Neural progenitor cell (in vitro differentiated cells): ENCODE data around the gene SPON1. TPM values are rescaled to one million over a fixed set of nuclear protein-coding genes. Genes with fewer than 3 reads are reported as not detected.

Source experiments
- DNase-seq: peaks from one replicate; pipeline ENCODE4 v3.0.0-alpha.2; 2016; ENCODE audit warnings: low spot score
- H2AFZ ChIP-seq: fragments of 200-600 bp; sonication (generic); replicated peaks from 2 replicates; pipeline ENCODE4 v1.6.1; 2016; ENCODE audit warnings: antibody characterized with exemption
- H3F3A ChIP-seq: fragments of 200-600 bp; sonication (generic); 2 replicates; pipeline ENCODE4 v1.6.1; 2016; ENCODE audit warnings: antibody characterized with exemption, low read depth
- H3K27ac ChIP-seq: fragments of 200-600 bp; sonication (generic); 2 replicates; pipeline ENCODE4 v1.5.1; 2016; ENCODE audit warnings: mild to moderate bottlenecking
- H3K27me3 ChIP-seq: fragments of 200-600 bp; sonication (generic); 2 replicates; pipeline ENCODE4 v1.6.1; 2016; ENCODE audit warnings: mild to moderate bottlenecking, moderate library complexity
- H3K36me3 ChIP-seq: fragments of 200-600 bp; sonication (generic); 2 replicates; pipeline ENCODE4 v1.5.1; 2016
- H3K4me1 ChIP-seq: fragments of 200-600 bp; sonication (generic); 2 replicates; pipeline ENCODE4 v1.6.1; 2016; ENCODE audit warnings: mixed run types
- H3K4me2 ChIP-seq: fragments of 200-600 bp; sonication (generic); 2 replicates; pipeline ENCODE4 v1.6.1; 2016
- H3K4me3 ChIP-seq: fragments of 200-600 bp; sonication (generic); 2 replicates; pipeline ENCODE4 v1.5.1; 2016
- H3K79me2 ChIP-seq: fragments of 200-600 bp; sonication (generic); 2 replicates; pipeline ENCODE4 v1.6.1; 2016; ENCODE audit warnings: low read depth
- H3K9ac ChIP-seq: fragments of 200-600 bp; sonication (generic); 2 replicates; pipeline ENCODE4 v1.6.1; 2016
- H3K9me3 ChIP-seq: fragments of 200-600 bp; sonication (generic); 2 replicates; pipeline ENCODE4 v1.5.1; 2016; ENCODE audit warnings: low read depth
- H4K20me1 ChIP-seq: fragments of 200-600 bp; sonication (generic); 2 replicates; pipeline ENCODE4 v1.6.1; 2016; ENCODE audit warnings: low read depth
- H3K27ac Mint-ChIP-seq: 3 replicates; pipeline ENCODE4 v1.8.0; 2021; ENCODE audit warnings: mixed read lengths
- H3K27me3 Mint-ChIP-seq: 2 replicates; pipeline ENCODE4 v1.8.0; 2022; ENCODE audit warnings: low read depth, mild to moderate bottlenecking, inconsistent platforms, moderate library complexity, mixed read lengths; ENCODE audit not compliant: insufficient read depth
- H3K36me3 Mint-ChIP-seq: 3 replicates; pipeline ENCODE4 v1.8.0; 2021; ENCODE audit warnings: mixed read lengths
- H3K4me1 Mint-ChIP-seq: 3 replicates; pipeline ENCODE4 v1.8.0; 2021; ENCODE audit warnings: mixed read lengths
- H3K4me3 Mint-ChIP-seq: 3 replicates; pipeline ENCODE4 v1.8.0; 2021; ENCODE audit warnings: mild to moderate bottlenecking, moderate library complexity, mixed read lengths
- H3K9me3 Mint-ChIP-seq: 3 replicates; pipeline ENCODE4 v1.8.0; 2020; ENCODE audit warnings: mixed read lengths
- EZH2 ChIP-seq: fragments of 200-600 bp; sonication (generic); IDR thresholded peaks from 2 replicates; pipeline ENCODE4 v1.6.1; 2017; ENCODE audit warnings: antibody characterized with exemption, mild to moderate bottlenecking, moderate library complexity
- EZH2phosphoT487 ChIP-seq: fragments of 200-600 bp; sonication (generic); IDR thresholded peaks from 2 replicates; pipeline ENCODE4 v1.6.1; 2017; ENCODE audit warnings: antibody characterized with exemption
- total RNA-seq: library from RNA; depleted of rRNA; stranded (reverse); fragments of >200 nt; gene quantifications from 2 replicates; pipeline ENCODE4 v1.2.3, GENCODE V29; 2015; ENCODE audit warnings: low replicate concordance
- TF ChIP-seq, protein P1 (sequence below): fragments of 200-600 bp; sonication (generic); IDR thresholded peaks from 2 replicates; pipeline ENCODE4 v1.5.1; 2017; ENCODE audit warnings: antibody characterized with exemption, mild to moderate bottlenecking

SPON1 gene
- total RNA-seq, 1 donor from 2014 or later: 35.4 TPM

DNA sequence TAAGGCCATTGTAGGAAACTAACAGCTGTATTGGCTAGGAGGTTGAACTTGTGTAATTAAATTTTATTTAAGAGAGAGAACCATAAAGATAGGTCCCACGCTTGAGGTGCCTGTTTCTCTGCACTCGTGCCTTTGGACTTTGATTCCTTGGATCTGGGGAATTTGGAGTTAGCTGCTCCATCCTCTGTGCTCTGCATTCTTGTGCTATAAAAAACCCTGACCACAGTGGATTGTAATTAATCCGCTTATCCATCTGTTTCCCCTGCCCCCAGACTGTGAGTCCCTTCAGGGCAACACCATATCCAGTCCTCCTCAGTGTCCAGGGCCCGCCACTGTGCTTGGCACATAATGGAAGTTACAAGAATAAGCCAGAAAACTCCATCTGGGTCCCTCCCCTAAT lies 169.8 kb downstream of the SPON1 start:
- H3K36me3 Mint-ChIP-seq: no peaks in the 10 kb centered on the region
- peaks cover 14% of the 10 kb centered on the region for H3K9me3 Mint-ChIP-seq

DNA sequence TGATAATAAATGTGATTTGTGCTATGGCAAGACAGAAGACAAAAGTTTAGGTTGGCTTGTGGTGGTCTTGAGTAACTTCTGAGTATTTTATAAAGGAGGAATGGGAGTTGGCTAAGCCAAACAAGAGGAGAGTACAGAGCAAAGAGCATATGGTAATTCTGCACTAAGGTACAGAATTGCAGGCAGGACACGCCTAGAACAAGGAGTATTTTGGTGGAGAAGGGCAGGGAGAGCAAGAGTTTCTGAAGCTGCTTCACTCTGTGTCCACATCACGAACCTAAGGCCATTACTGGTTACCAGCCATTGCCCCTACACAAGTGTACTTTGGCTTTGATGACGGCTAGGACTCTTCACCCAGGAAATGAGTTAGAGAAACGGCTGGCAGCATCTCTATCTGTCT lies 170.9 kb downstream of the SPON1 start:
- H3K4me1 Mint-ChIP-seq: no peaks in the 10 kb centered on the region
- H3K9me3 Mint-ChIP-seq: peaks cover 9% of the 10 kb centered on the region
- H3K27ac ChIP-seq: no peak overlapping the region
- no peak overlapping the region for H3K4me2 ChIP-seq
- H4K20me1 ChIP-seq: no peaks in the 10 kb centered on the region
- H3K36me3 Mint-ChIP-seq: no peaks in the 10 kb centered on the region
- no peaks in the 10 kb centered on the region for H3K27me3 ChIP-seq
- H3K4me1 ChIP-seq: no peaks in the 10 kb centered on the region
- H3K79me2 ChIP-seq: no peaks in the 10 kb centered on the region
- no peak for TF ChIP-seq EZH2phosphoT487
- TF ChIP-seq, protein P1, sequence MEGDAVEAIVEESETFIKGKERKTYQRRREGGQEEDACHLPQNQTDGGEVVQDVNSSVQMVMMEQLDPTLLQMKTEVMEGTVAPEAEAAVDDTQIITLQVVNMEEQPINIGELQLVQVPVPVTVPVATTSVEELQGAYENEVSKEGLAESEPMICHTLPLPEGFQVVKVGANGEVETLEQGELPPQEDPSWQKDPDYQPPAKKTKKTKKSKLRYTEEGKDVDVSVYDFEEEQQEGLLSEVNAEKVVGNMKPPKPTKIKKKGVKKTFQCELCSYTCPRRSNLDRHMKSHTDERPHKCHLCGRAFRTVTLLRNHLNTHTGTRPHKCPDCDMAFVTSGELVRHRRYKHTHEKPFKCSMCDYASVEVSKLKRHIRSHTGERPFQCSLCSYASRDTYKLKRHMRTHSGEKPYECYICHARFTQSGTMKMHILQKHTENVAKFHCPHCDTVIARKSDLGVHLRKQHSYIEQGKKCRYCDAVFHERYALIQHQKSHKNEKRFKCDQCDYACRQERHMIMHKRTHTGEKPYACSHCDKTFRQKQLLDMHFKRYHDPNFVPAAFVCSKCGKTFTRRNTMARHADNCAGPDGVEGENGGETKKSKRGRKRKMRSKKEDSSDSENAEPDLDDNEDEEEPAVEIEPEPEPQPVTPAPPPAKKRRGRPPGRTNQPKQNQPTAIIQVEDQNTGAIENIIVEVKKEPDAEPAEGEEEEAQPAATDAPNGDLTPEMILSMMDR: no peak
- TF ChIP-seq EZH2: no peak
- H3K9me3 ChIP-seq: no peaks in the 10 kb centered on the region
- H2AFZ ChIP-seq: no peak overlapping the region
- H3F3A ChIP-seq: no peaks in the 10 kb centered on the region
- no peak overlapping the region for H3K9ac ChIP-seq
- H3K4me3 ChIP-seq: no peak overlapping the region
- peaks cover 2% of the 10 kb centered on the region for H3K27me3 Mint-ChIP-seq
- no peak for DNase-seq
- no peaks in the 10 kb centered on the region for H3K36me3 ChIP-seq
- no peak overlapping the region for H3K4me3 Mint-ChIP-seq
- H3K27ac Mint-ChIP-seq: no peak overlapping the region

More for the DNA sequence above, 169.8 kb downstream of the SPON1 start:
- no peak overlapping the region for H3K27ac Mint-ChIP-seq
- H3K4me1 Mint-ChIP-seq: no peaks in the 10 kb centered on the region
- DNase-seq: no peak
- Histone ChIP-seq H2AFZ (no peak overlapping the region), H3K9me3 (no peaks in the 10 kb centered on the region), H3K4me2 (no peak overlapping the region), H3K36me3 (no peaks in the 10 kb centered on the region), H3K4me3 (no peak overlapping the region), H3K27ac (no peak overlapping the region), H3K27me3 (no peaks in the 10 kb centered on the region), H4K20me1 (no peaks in the 10 kb centered on the region), H3F3A (no peaks in the 10 kb centered on the region), H3K9ac (no peak overlapping the region), H3K79me2 (no peaks in the 10 kb centered on the region), H3K4me1 (no peaks in the 10 kb centered on the region)
- peaks cover 2% of the 10 kb centered on the region for H3K27me3 Mint-ChIP-seq
- no peak overlapping the region for H3K4me3 Mint-ChIP-seq
- TF ChIP-seq, protein P1: no peak
- TF ChIP-seq EZH2: no peak

DNA sequence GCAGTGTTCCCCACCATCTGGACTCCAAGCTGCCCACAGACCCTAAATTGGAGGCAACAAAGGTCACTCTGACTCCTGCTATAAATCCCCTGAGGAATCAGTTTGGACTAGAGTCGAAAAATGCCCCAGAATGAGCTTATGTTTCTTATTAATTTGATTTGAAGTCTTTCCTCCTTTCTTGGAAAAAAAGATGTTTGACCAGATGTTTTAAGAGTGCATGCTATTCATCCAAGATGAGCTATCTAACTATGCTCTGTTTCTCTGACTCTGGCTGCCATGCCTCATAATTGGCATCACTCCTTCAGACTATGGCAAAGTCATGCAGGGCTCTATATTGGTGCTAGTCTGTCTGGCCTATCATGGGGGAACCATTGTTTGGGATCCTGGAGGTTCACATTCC lies 174.0 kb downstream of the SPON1 start:
- Histone ChIP-seq H3K79me2 (no peaks in the 10 kb centered on the region), H3K4me1 (no peaks in the 10 kb centered on the region), H3K27me3 (no peaks in the 10 kb centered on the region), H3K4me3 (no peak overlapping the region), H3K27ac (no peak overlapping the region), H3K36me3 (no peaks in the 10 kb centered on the region), H4K20me1 (no peaks in the 10 kb centered on the region), H3K4me2 (no peak overlapping the region), H3K9ac (no peak overlapping the region), H3K9me3 (no peaks in the 10 kb centered on the region), H2AFZ (no peak overlapping the region), H3F3A (no peaks in the 10 kb centered on the region)
- Mint-ChIP-seq H3K9me3 (no peaks in the 10 kb centered on the region), H3K27me3 (peaks cover 2% of the 10 kb centered on the region), H3K36me3 (no peaks in the 10 kb centered on the region), H3K27ac (no peak overlapping the region), H3K4me3 (no peak overlapping the region), H3K4me1 (no peaks in the 10 kb centered on the region)
- no peak for DNase-seq
- no peak for TF ChIP-seq EZH2phosphoT487
- TF ChIP-seq, protein P1: no peak
- TF ChIP-seq EZH2: no peak
